Inferior parietal cortex (tissue), 1 donor: Measurements from ENCODE around the gene BRSK1.

Experiments
- DNase-seq: peaks from one replicate; pipeline ENCODE4 v3.0.0-alpha.2; 2016; ENCODE audit errors: extremely low spot score

Gene BRSK1

DNA sequence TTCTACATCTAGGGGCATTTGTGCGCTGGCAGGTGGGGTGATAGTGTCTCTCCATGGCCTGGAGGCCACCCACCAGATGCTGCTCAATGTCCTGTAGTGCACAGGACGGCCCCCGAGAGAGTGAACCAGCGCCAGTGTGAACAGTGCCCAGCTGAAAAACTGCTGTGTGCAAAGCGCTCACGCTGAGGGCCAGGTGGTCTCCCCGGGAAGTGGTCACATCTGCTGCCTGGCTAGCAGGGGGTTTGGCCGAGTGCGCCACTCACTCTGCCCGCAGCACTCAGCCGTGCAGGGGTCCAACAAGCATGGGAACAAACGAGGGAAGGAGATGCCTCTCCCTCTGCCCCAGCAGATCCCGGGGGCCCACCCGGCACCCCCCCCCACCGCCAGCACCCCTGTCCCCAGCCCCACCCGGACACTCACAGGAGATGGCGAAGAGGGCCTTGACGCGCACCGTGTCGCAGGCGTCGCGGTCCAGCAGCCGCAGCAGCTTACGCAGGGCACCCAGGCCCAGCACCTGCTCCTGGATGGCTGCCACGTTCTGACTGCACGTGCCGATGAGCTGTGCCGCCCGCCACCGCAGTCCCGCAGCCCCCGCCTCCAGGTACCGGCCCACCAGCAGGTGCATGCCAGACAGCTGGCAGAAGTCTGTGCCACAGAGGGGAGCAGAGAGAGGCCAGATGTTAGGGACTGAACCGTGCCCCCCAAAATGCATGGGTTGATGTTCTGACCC is 9.7 kb upstream of the BRSK1 start:
- DNase-seq: no peak

- no peak for DNase-seq
These were observed 7.7 kb upstream of the BRSK1 start for GRCh38 chr19:55275851-55276719.

DNA sequence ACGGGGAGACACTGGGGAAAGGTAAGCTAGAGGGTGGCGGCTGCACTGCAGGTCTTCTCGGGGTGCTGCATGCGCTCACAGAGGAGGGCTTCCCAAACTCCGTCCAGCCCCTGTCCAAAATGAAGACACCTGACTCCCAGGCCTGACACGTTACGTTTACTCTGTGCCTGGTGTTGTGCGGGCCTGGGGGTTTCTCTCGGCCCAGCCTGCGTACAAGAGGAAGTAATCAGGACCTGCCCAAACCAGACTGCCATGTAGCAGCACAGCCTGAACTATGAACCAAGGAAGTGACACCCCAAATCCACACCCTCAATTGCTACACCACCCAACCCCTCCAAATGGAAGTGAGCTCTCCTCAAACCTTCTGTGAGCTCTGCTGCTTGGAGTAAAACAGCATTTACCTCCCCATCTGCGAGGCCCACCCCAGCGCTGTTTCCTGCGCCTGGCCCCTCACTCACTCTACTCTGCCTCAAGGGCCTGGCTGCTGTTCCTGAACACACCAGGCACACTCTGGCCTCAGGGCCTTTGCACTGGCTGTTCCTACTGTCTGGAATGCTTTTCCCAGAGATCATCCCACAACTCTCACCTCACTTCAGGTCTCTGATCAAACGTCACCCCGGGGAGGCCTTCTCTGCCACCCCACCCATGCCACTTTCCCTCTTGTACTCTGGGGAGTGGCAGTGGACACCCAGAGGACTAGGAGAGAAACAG is 6.9 kb upstream of the BRSK1 start:
- no peak for DNase-seq

- DNase-seq: no peak
These were observed 6.3 kb upstream of the BRSK1 start for GRCh38 chr19:55277494-55277893.

- DNase-seq: no peak
These were observed 5.2 kb upstream of the BRSK1 start for GRCh38 chr19:55278391-55279135.

DNA sequence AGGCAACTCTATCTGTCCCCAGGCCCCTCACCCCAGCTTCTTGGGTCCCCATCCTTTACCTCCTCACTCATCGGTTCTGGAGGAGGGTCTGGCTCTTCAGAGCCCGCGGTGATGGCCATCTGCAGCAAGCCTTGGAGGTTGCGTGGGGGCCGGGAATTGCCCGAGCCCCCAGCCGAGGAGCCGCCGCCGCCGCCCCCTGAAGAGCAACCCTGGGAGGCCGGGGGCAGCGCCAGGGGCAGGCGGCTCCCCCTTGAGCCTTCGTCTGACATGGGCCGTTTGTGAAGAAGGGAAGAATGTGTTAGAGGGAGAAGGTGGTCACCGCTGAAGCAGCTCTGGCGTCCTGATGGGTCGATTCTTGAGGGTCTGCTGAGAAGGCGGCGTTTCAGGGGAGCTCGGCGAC is 4.5 kb upstream of the BRSK1 start:
- no peak for DNase-seq

DNA sequence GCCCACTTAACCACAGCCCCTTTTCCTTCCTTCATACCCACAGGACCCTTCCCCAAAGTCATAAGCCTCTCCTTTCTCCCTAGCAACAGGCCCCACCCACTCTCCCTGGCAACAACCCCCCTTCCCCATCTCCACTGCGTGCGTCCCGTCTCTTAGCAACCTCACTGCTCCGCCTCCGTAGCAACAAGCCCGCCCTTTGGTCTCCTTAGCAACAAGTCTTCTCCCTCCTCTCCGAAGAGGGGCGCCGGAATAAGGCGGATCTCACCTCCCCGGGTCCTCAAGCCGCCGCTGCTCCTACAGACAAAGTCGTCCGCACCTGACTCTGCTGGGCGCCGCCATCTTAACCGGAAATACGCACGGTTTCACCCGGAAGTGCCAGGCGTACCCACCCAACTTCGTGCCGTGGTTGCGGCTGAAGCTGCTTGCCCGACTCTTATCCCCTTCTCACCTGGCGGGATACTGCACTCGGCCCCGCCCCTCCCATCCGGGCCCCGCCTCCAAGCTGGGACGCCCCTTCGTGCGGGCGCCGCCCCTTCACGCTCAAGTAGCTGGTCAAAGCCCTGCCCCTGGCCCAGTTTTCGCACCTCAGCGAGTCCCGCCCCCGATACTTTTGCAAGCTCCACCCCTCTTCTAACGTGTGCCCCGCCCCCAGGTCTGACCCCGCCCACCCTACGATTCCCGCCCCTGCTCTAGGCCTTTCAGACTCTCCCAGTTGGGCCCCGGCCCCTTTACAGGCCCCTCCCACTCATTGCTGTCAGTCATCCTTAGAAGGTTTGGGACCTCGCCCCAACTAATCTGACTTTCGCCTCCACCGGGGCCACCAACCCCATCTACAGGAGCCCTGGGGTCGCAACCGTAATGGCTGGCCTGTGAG is 3.8 kb upstream of the BRSK1 start, which contains the start of gene HSPBP1:
Gene HSPBP1, minus strand, starts transcription at position 341 of the 874 bp plus-strand sequence. CDS start 502 bp downstream, outside the sequence.
- DNase-seq: peak; percentile 95

DNA sequence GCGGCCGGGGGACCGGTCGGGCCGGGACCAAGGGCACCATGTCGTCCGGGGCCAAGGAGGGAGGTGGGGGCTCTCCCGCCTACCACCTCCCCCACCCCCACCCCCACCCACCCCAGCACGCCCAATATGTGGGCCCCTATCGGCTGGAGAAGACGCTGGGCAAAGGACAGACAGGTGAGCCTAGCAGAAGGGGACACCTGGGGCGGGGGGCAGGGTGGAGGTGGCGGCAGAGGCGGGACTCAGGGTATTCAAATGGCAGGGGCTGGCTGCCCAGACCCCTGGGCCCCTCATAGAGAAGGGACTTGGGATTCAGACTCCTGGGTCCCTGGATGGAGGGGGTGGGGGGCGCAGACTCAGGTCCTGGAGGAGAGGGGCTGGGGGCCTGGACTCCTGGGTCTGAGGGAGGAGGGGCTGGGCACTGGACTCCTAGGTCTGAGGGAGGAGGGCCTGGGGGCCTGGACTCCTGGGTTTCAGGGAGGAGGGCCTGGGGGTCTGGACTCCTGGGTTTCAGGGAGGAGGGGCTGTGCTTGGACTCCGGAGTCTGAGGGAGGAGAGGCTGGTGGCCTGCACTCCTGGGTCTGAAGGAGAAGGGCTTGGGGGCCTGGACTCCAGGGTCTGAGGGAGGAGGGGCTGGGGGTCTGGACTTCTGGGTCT is 735 bp downstream of the BRSK1 start:
- no peak for DNase-seq

DNA sequence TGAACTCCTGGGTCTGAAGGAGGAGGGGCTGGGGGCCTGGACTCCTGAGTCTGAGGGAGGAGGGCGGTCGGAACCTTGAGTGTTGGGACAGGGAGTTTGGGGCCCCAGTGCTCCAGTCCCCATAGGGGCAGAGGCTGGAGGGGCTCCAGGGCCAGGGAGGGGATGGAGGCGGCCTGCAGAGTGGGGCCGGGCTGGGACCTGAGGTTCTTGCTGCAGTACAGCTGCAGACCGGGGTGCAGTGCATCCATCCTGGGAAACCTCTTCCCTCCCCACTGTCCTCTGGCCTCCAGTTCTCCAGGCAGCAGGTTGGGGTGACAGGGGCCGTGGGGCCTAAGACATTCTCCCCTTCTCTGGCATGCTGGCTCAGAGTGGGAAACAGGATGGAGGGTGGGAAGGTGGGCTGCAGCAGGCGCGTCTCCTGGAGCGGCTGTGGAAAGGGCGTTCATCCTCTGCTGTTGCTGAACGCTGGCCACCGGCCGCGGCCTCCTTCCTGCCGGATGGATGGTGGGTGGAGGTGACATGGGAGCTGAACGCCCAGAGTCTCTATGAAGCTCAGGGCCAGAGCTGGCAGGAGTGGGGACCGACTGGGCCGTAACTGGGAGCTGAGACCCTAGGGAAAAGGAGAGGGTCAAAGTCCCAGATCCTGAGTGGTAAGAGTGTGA is 1.6 kb downstream of the BRSK1 start:
- DNase-seq: no peak

DNA sequence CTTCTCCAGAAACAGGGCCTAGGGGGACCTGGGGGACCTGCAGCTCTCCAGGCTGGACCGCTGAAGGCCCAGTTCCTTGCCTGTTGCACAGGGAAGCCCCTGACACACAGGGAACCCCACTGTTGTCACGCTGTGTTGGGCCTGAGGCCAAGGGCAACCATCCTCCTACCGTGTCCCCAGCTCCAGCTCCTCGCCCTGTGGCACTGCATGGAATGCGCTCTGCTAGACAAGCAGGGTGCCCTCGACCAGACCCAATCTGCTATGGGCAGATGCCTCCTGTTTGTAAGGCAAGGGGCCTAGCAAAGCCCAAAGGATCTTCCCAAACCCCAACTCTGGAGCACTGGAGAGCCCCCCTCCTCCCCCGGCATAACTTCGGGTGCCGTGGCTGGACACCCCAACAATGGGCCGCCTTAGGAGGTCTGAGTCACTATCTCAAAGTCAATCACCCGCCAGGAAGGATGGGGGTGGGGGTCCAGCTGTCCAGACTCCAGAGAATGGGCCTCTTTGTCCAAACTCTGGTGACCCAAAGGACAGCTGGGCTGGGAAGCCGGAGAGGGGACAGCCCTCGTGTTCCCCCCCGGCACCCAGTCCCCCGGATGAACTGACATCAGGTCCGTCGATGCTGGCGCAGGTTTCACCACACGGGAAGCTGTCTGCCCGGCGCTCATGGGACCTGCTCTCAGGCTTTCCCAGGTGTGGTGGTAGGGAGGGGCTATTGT is 3.7 kb downstream of the BRSK1 start:
- DNase-seq: peak; percentile 82

GRCh38 chr19:55289117-55289796 is 5.5 kb downstream of the BRSK1 start:
- DNase-seq: no peak

DNA sequence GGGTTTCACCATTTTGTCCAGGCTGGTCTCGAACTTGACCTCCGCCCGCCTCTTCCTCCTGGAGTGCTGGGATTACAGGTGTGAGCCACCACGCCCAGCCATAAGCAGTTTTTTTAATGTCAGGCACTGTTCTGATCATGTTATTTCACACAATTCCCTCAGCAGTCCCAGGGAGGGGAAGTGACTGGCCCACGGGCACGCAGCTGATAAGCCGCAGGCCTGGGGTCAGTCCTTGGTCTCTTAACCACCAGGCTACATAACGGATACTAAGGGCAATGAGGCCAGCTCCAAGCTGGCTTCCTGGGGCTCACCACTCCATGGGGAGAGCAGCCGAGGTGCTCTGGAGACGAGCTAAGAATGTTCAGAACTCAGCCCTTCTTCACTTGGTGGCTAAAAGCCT is 13.5 kb downstream of the BRSK1 start:
- DNase-seq: no peak

- no peak for DNase-seq
These were observed 16.2 kb downstream of the BRSK1 start for GRCh38 chr19:55299991-55300390.

DNA sequence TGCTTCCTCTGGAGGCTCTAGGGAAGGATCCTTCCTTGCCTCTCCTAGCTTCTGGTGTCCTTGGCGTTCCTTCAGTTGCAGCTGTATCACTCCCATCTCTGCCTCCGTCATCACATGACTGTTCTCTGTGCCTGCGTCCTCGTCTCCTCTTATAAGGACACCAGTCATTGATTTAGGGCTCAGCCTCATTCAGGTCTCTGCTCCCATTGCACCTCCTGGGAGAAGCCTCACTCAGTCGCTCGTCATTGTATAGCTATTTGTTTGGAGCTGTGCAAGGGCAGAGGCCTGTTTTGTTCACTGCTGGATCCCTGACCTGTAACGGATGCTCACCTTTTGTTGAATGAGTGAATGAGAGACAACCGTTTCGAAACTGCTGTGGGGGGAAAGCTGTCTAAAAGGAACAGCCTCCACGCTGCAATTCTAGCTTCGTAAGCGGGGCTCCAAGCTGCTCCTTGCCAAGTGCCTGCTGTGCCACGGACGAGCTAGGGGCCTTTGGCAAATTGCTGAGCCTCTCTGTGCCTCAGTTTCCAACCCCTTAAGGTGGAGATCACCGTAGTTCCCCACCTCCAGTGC is 17.2 kb downstream of the BRSK1 start:
- peak; percentile 64 for DNase-seq

DNA sequence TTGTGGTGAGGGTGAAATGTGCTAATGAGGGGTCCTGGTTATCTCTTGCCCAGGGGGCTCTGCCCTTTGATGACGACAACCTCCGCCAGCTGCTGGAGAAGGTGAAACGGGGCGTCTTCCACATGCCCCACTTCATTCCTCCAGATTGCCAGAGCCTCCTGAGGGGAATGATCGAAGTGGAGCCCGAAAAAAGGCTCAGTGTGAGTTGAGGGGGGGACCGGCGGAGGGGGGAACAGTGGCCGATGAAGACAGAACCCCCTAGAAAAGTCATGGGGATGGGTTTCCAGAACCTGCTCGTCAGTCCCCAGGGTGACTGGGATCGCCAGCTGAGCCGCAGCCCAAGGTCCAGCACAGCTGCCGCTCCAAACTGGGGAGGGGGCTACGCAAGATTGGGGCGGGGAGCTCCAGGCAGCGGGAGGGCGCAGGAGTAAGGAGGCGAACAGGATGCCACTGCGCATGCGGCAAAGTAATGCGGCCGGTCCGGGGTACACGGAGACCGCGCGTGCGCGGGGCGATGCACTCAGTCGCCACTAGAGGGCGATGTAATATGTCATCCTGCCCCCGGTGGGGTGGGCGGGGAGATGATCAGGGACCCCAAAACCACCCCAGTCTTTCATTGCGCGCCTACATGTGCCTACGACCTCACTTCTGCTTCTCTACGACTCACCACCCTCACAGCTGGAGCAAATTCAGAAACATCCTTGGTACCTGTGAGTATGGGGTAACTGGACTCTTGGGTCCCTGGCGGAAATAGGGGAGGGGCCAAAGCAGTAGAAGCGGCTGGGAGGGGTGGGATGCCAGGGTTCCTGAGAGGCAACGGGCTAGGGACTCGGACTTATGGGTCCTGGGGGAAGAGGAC is 17.9 kb downstream of the BRSK1 start:
- peak; percentile 91 for DNase-seq

DNA sequence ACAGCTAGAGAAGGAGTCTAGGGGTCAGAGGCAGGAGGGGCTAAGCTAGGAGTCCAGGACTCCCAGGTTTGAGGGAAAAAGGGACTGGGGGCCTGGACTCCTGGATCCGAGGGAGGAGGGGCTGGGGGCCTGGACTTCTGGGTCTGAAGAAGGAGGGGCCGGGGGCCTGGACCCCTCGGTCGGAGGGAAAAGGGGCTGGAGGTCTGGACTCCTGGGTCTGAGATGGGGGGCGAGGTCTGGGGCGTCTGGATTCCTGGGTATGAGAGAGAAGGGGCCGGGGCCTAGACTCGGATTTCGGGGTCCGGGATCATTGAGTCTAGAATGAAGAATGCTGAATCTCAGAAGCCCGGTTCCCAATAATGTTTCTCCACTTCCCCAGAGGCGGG is 18.5 kb downstream of the BRSK1 start:
- DNase-seq: no peak

- no peak for DNase-seq
These were observed 19.7 kb downstream of the BRSK1 start for GRCh38 chr19:55303477-55303876.
